Measurements from ENCODE around the gene WTAP. TPM values are rescaled to one million over a fixed set of nuclear protein-coding genes. Genes with fewer than 3 reads are reported as not detected.
"Not testable (repeated sequence)": the region's sequence is repeated elsewhere in the genome, so short reads cannot be mapped to it uniquely, and the experiment has no call there.

WTAP gene
- polyA plus RNA-seq, 1 experiment = 38.5 TPM

GRCh38 chr6:159686040-159686439, 41.3 kb upstream of the WTAP start:
- H3K27me3 ChIP-seq (ENCODE audit: control insufficient read depth, insufficient read depth, low read length) = no peaks in the 10 kb centered on the region
- H3K27ac ChIP-seq (ENCODE audit: low read depth, low read length) = no peak overlapping the region
- H3K4me3 ChIP-seq (ENCODE audit: low read depth, low read length) = no peak overlapping the region
- CTCF ChIA-PET = interaction anchor here (0.5 to 1.4 kb wide), 2 partner anchors 31 to 171 kb away, joined by 5 read pairs; no protein-coding TSS in a partner anchor
- no peak for DNase-seq (ENCODE audit: low read depth, low spot score)
- H3K9me3 ChIP-seq (ENCODE audit: control insufficient read depth, insufficient read depth, low read length) = no peaks in the 10 kb centered on the region
- POLR2A ChIA-PET = no interaction called here
- TF ChIP-seq, protein P1, sequence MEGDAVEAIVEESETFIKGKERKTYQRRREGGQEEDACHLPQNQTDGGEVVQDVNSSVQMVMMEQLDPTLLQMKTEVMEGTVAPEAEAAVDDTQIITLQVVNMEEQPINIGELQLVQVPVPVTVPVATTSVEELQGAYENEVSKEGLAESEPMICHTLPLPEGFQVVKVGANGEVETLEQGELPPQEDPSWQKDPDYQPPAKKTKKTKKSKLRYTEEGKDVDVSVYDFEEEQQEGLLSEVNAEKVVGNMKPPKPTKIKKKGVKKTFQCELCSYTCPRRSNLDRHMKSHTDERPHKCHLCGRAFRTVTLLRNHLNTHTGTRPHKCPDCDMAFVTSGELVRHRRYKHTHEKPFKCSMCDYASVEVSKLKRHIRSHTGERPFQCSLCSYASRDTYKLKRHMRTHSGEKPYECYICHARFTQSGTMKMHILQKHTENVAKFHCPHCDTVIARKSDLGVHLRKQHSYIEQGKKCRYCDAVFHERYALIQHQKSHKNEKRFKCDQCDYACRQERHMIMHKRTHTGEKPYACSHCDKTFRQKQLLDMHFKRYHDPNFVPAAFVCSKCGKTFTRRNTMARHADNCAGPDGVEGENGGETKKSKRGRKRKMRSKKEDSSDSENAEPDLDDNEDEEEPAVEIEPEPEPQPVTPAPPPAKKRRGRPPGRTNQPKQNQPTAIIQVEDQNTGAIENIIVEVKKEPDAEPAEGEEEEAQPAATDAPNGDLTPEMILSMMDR (IDR thresholded peaks at IDR 0.05; ENCODE audit: low read depth, low read length) = no peak

GRCh38 chr6:159686703-159687102, 40.6 kb upstream of the WTAP start:
- Histone ChIP-seq H3K9me3 (ENCODE audit: control insufficient read depth, insufficient read depth, low read length) (no peaks in the 10 kb centered on the region), H3K27me3 (ENCODE audit: control insufficient read depth, insufficient read depth, low read length) (no peaks in the 10 kb centered on the region), H3K27ac (ENCODE audit: low read depth, low read length) (no peak overlapping the region), H3K4me3 (ENCODE audit: low read depth, low read length) (no peak overlapping the region)
- ChIA-PET CTCF (interaction anchor here (0.5 to 1.4 kb wide), 2 partner anchors 32 to 171 kb away, joined by 5 read pairs; no protein-coding TSS in a partner anchor), POLR2A (no interaction called here)
- TF ChIP-seq, protein P1 (IDR thresholded peaks at IDR 0.05; ENCODE audit: low read depth, low read length) = no peak
- DNase-seq (ENCODE audit: low read depth, low spot score) = no peak

GRCh38 chr6:159687341-159687740, 40.0 kb upstream of the WTAP start:
- CTCF ChIA-PET = interaction anchor here (1.6 kb wide), 1 partner anchor 51 kb away, joined by 3 read pairs; no protein-coding TSS in a partner anchor
- Histone ChIP-seq H3K27ac (ENCODE audit: low read depth, low read length) (no peak overlapping the region), H3K4me3 (ENCODE audit: low read depth, low read length) (no peak overlapping the region), H3K27me3 (ENCODE audit: control insufficient read depth, insufficient read depth, low read length) (no peaks in the 10 kb centered on the region), H3K9me3 (ENCODE audit: control insufficient read depth, insufficient read depth, low read length) (no peaks in the 10 kb centered on the region)
- POLR2A ChIA-PET = no interaction called here
- TF ChIP-seq, protein P1 (IDR thresholded peaks at IDR 0.05; ENCODE audit: low read depth, low read length) = no peak
- DNase-seq (ENCODE audit: low read depth, low spot score) = no peak

DNA sequence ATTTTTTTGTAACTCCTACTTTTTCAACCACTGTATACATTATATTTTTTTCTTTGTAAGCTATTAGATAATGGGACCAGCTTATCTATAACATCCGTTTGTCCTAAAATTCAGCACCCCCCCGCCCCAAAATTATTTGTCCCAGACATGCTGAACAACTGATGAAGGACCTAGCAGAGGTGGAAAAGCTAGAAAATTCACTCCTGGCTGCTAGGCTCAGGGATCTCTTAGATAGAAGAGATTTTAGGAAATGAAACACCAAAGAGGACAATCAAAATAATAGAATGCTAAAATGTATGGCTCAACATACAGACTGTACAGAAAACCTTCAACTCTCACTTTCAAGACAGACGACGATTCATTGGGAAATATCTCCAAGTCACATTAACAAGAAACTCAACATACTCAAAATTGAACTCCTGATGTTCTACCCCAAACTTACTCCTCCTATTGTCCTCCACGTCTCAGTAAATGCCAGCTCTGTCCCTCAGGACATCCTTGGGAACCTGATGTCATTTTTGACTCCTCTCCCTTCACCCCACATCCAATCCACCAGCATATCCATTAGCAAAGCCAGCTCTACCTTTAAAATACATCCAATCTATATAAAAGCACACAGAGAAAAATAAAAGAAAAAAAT, 38.9 kb upstream of the WTAP start:
- H3K27ac ChIP-seq (ENCODE audit: low read depth, low read length) = no peak overlapping the region
- ChIA-PET CTCF (interaction anchor here (0.6 to 1.6 kb wide), 2 partner anchors 50 to 174 kb away, joined by 3 read pairs; no protein-coding TSS in a partner anchor), POLR2A (no interaction called here)
- H3K4me3 ChIP-seq (ENCODE audit: low read depth, low read length) = peak overlapping the region; percentile 39; the same call in 1 of the 2 replicates
- no peaks in the 10 kb centered on the region for H3K9me3 ChIP-seq (ENCODE audit: control insufficient read depth, insufficient read depth, low read length)
- TF ChIP-seq, protein P1 (IDR thresholded peaks at IDR 0.05; ENCODE audit: low read depth, low read length) = no peak
- no peaks in the 10 kb centered on the region for H3K27me3 ChIP-seq (ENCODE audit: control insufficient read depth, insufficient read depth, low read length)
- DNase-seq (ENCODE audit: low read depth, low spot score) = no peak

DNA sequence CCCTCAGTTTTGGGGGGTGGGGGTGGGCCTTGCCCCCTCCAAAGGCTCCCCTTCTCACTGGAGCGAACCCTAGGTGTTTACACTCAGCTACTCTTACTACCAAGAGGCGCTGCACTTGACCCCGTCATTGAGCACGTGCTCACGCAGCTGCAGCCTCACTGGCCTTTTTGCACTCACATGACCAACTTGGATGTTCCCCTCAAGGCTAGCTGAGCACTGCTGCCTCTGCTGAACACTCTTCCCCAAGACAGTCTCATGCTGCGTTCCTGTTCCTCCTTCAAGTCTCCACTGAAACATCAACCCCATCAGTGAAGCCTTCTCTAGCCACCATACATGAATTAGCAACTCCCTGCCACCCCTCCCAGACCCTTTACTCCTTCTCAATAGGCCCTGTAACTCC, 38.3 kb upstream of the WTAP start:
- CTCF ChIA-PET = interaction anchor here (0.7 to 1.1 kb wide), 3 partner anchors 7 to 252 kb away, joined by 3 to 5 read pairs (median 3); no protein-coding TSS in a partner anchor
- TF ChIP-seq, protein P1 (IDR thresholded peaks at IDR 0.05; ENCODE audit: low read depth, low read length) = no peak
- Histone ChIP-seq H3K4me3 (ENCODE audit: low read depth, low read length) (peak overlapping the region; percentile 39), H3K9me3 (ENCODE audit: control insufficient read depth, insufficient read depth, low read length) (no peaks in the 10 kb centered on the region), H3K27ac (ENCODE audit: low read depth, low read length) (no peak overlapping the region), H3K27me3 (ENCODE audit: control insufficient read depth, insufficient read depth, low read length) (no peaks in the 10 kb centered on the region)
- POLR2A ChIA-PET = no interaction called here
- no peak for DNase-seq (ENCODE audit: low read depth, low spot score)

DNA sequence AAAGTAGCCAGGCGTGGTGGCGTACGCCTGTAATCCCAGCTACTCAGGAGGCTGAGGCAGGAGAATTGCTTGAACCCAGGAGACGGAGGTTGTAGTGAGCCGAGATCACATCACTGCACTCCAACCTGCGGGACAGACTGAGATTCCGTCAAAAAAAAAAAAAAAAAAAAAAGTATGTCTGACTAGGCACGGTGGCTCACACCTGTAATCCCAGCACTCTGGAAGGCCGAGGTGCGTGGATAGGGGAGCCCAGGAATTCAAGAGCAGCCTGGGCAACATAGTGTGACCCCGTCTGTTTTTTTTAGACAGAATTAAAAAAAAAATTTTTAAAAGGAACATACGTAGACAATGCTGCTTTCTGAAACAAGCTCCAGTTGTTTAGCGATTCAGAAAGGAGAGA, 37.2 kb upstream of the WTAP start:
- H3K4me3 ChIP-seq (ENCODE audit: low read depth, low read length) = peak overlapping the region; percentile 94
- CTCF ChIA-PET = interaction anchor here (1.1 to 2.8 kb wide), 5 partner anchors 11 to 100 kb away, joined by 3 to 22 read pairs (median 9); partner anchors contain the start of genes MRPL18, TCP1 and WTAP
- H3K27ac ChIP-seq (ENCODE audit: low read depth, low read length); H3K27me3 ChIP-seq (ENCODE audit: control insufficient read depth, insufficient read depth, low read length); DNase-seq (ENCODE audit: low read depth, low spot score); POLR2A ChIA-PET; H3K9me3 ChIP-seq (ENCODE audit: control insufficient read depth, insufficient read depth, low read length): not testable (repeated sequence)

All from AG04450 (cell line).